ENCODE data around the gene ZRSR2. TPM values are rescaled to one million over a fixed set of nuclear protein-coding genes. Genes with fewer than 3 reads are reported as not detected.

The ZRSR2 gene
- total RNA-seq, 6 experiments from 2014 or later = 0.81 to 3.6 (median 3.2) TPM

GRCh38 chrX:15816438-15816809, 26.1 kb downstream of the ZRSR2 start:
- Histone ChIP-seq H3K27me3 (no peaks in the 10 kb centered on the region), H3K36me3 (peaks cover 0 to 50% (median 2%) of the 10 kb centered on the region in 4 donors), H3K4me3 (no peak overlapping the region), H3K9me3 (no peaks in the 10 kb centered on the region), H3K4me1 (peaks cover 0 to 6% (median 0%) of the 10 kb centered on the region in 4 donors), H3K27ac (no peak overlapping the region)
- TF ChIP-seq POLR2A (IDR thresholded peaks at IDR 0.05) (no peak), CTCF (IDR thresholded peaks at IDR 0.05) (no peak)
- WGBS (ENCODE audit: insufficient coverage, low coverage, low lambda C conversion rate, missing lambda C conversion rate) = 68% methylated on average over 1 of the region's 1 CpG
- intact Hi-C loops (cut with DNase I) = no loop called here
- no peak for ATAC-seq
- no peak for DNase-seq

- ATAC-seq (peak in 3 of 4 donors; percentile 48 to 59 (median 48)), DNase-seq (no peak)
- no peak overlapping the region for H3K4me3 ChIP-seq
- H3K27ac ChIP-seq = no peak overlapping the region
- intact Hi-C loops (cut with DNase I) = no loop called here
- peaks cover 0 to 6% (median 0%) of the 10 kb centered on the region in 4 donors for H3K4me1 ChIP-seq
- TF ChIP-seq POLR2A (IDR thresholded peaks at IDR 0.05) (no peak), CTCF (IDR thresholded peaks at IDR 0.05) (no peak)
- H3K36me3 ChIP-seq = peaks cover 0 to 48% (median 4%) of the 10 kb centered on the region in 4 donors
- 61% methylated on average over 4 of the region's 4 CpGs for WGBS (ENCODE audit: insufficient coverage, low coverage, low lambda C conversion rate, missing lambda C conversion rate)
- no peaks in the 10 kb centered on the region for H3K27me3 ChIP-seq
- no peaks in the 10 kb centered on the region for H3K9me3 ChIP-seq
Measured at GRCh38 chrX:15816886-15817285, 26.6 kb downstream of the ZRSR2 start.

GRCh38 chrX:15820106-15821073, 30.1 kb downstream of the ZRSR2 start:
- no peaks in the 10 kb centered on the region for H3K4me1 ChIP-seq
- WGBS (ENCODE audit: insufficient coverage, low coverage, low lambda C conversion rate, missing lambda C conversion rate) = 85% methylated on average over 13 of the region's 14 CpGs
- no peak for ATAC-seq
- intact Hi-C loops (cut with DNase I) = no loop called here
- TF ChIP-seq POLR2A (IDR thresholded peaks at IDR 0.05) = no peak
- no peak for TF ChIP-seq CTCF (IDR thresholded peaks at IDR 0.05)
- no peaks in the 10 kb centered on the region for H3K27me3 ChIP-seq
- H3K9me3 ChIP-seq = no peaks in the 10 kb centered on the region
- no peak overlapping the region for H3K27ac ChIP-seq
- no peak overlapping the region for H3K4me3 ChIP-seq
- no peak for DNase-seq
- H3K36me3 ChIP-seq = peaks cover 0 to 47% (median 5%) of the 10 kb centered on the region in 4 donors

GRCh38 chrX:15822922-15823321, 32.6 kb downstream of the ZRSR2 start:
- TF ChIP-seq CTCF (IDR thresholded peaks at IDR 0.05) (no peak), POLR2A (IDR thresholded peaks at IDR 0.05) (no peak)
- intact Hi-C loops (cut with DNase I) = no loop called here
- no peak overlapping the region for H3K4me3 ChIP-seq
- ATAC-seq = no peak
- no peaks in the 10 kb centered on the region for H3K9me3 ChIP-seq
- no peak for DNase-seq
- no peaks in the 10 kb centered on the region for H3K27me3 ChIP-seq
- no peaks in the 10 kb centered on the region for H3K4me1 ChIP-seq
- H3K36me3 ChIP-seq = peaks cover 0 to 28% (median 5%) of the 10 kb centered on the region in 4 donors
- WGBS (ENCODE audit: insufficient coverage, low coverage, low lambda C conversion rate, missing lambda C conversion rate) = 98% methylated on average over 5 of the region's 23 CpGs
- H3K27ac ChIP-seq = no peak overlapping the region
